Measurements from ENCODE around the gene RAB1A.

GRCh38 chr2:65037178-65037577 lies 92.7 kb downstream of the RAB1A start:
- no peak for TF ChIP-seq POLR2A (IDR thresholded peaks at IDR 0.05)
- TF ChIP-seq CTCF (IDR thresholded peaks at IDR 0.05) = no peak

Data from thyroid gland (tissue), 4 donors.